SK-N-SH (cell line): ENCODE results near the gene ELOVL3. TPM values are rescaled to one million over a fixed set of nuclear protein-coding genes. Genes with fewer than 3 reads are reported as not detected.
A peak's percentile ranks its signal among the peaks of the same experiment; 100 is the strongest.

ENCODE experiments used
- CTCF ChIA-PET: fragments of 300-600, 350-600 bp; formaldehyde crosslinking; extraction: SDS; loops from one replicate; lab custom pipeline; 2021; lab: Yijun Ruan, JAX
- POLR2A ChIA-PET: fragments of 350-600 bp; sonication (Branson Sonifier 250); formaldehyde crosslinking; extraction: SDS; loops from one replicate; lab custom pipeline; 2020; ENCODE audit warnings: antibody characterized with exemption, inconsistent platforms; lab: Yijun Ruan, JAX
- DNase-seq: peaks from one replicate; pipeline ENCODE4 v3.0.0; 2012
- H2AFZ ChIP-seq: fragments of 200-600 bp; sonication (generic); 2 replicates; pipeline ENCODE4 v1.8.1; 2016; ENCODE audit warnings: antibody characterized with exemption, mild to moderate bottlenecking, low read depth
- H3F3A ChIP-seq: fragments of 200-600 bp; sonication (generic); replicated peaks from 2 replicates; pipeline ENCODE3; 2016; ENCODE audit warnings: antibody characterized with exemption, mild to moderate bottlenecking; ENCODE audit not compliant: insufficient read depth
- H3K27ac ChIP-seq, 2 experiments: fragments of 200-500 bp in 1 of 2; fragments of 200-600 bp in 1 of 2; sonication (Bioruptor generic) in 1 of 2; sonication (generic), shearing (Covaris generic) in 1 of 2; 2 replicates each; pipeline versions ENCODE4 v1.5.1 to v1.6.1; 2014 to 2016; ENCODE audit warnings: low read depth in 2 of 2, inconsistent platforms in 1 of 2, low read length in 1 of 2, mild to moderate bottlenecking in 1 of 2, mixed read lengths in 1 of 2
- H3K27me3 ChIP-seq: fragments of 200-600 bp; sonication (generic), shearing (Covaris generic); 2 replicates; pipeline ENCODE4 v1.6.1; 2016; ENCODE audit warnings: mixed run types; ENCODE audit not compliant: insufficient read depth
- H3K36me3 ChIP-seq, 2 experiments: fragments of 200-500 bp in 1 of 2; fragments of 200-600 bp in 1 of 2; sonication (Bioruptor generic) in 1 of 2; sonication (generic) in 1 of 2; replicated peaks in 1 of 2; 2 replicates each; pipeline versions ENCODE3 to v1.5.1; 2014 to 2016; ENCODE audit warnings: low read length in 1 of 2, mild to moderate bottlenecking in 1 of 2; ENCODE audit not compliant: insufficient read depth in 2 of 2, control insufficient read depth in 1 of 2
- H3K4me1 ChIP-seq, 2 experiments: fragments of 200-500 bp in 1 of 2; fragments of 200-600 bp in 1 of 2; sonication (Bioruptor generic) in 1 of 2; sonication (generic), shearing (Covaris generic) in 1 of 2; 2 replicates each; pipeline versions ENCODE4 v1.5.1 to v1.6.1; 2014 to 2016; ENCODE audit warnings: low read depth in 1 of 2, low read length in 1 of 2, mixed run types in 1 of 2; ENCODE audit not compliant: insufficient read depth in 2 of 2, control insufficient read depth in 1 of 2
- H3K4me2 ChIP-seq: fragments of 200-600 bp; sonication (generic), shearing (Covaris generic); 2 replicates; pipeline ENCODE4 v1.6.1; 2017; ENCODE audit warnings: mixed run types
- H3K4me3 ChIP-seq, 2 experiments: fragments of 200-500 bp in 1 of 2; fragments of 200-600 bp in 1 of 2; sonication (Bioruptor generic) in 1 of 2; sonication (generic), shearing (Covaris generic) in 1 of 2; 2 replicates each; pipeline versions ENCODE4 v1.5.1 to v1.8.1; 2014 to 2016; ENCODE audit warnings: low read depth in 2 of 2, inconsistent platforms in 1 of 2, low read length in 1 of 2, mild to moderate bottlenecking in 1 of 2, mixed read lengths in 1 of 2, moderate library complexity in 1 of 2
- H3K79me2 ChIP-seq: fragments of 200-600 bp; sonication (generic); 2 replicates; pipeline ENCODE4 v1.8.1; 2017; ENCODE audit warnings: mild to moderate bottlenecking; ENCODE audit not compliant: insufficient read depth
- H3K9ac ChIP-seq: fragments of 200-600 bp; sonication (generic); 2 replicates; pipeline ENCODE4 v1.6.1; 2017; ENCODE audit warnings: mixed run types
- H3K9me2 ChIP-seq: fragments of 200-600 bp; sonication (generic); 2 replicates; pipeline ENCODE4 v1.6.1; 2017; ENCODE audit warnings: mixed run types
- H3K9me3 ChIP-seq: fragments of 200-600 bp; sonication (generic); 2 replicates; pipeline ENCODE4 v1.6.1; 2017; ENCODE audit warnings: mixed run types, mild to moderate bottlenecking, moderate library complexity
- H4K20me1 ChIP-seq: fragments of 200-600 bp; sonication (generic); 2 replicates; pipeline ENCODE4 v1.6.1; 2017; ENCODE audit warnings: mild to moderate bottlenecking, mixed run types; ENCODE audit not compliant: insufficient read depth
- CHD2 ChIP-seq: fragments of 150-350 bp; IDR thresholded peaks from 2 replicates; pipeline ENCODE4 v1.6.1; 2018; ENCODE audit warnings: low read length; ENCODE audit not compliant: partially characterized antibody
- ELF1 ChIP-seq: IDR thresholded peaks from 2 replicates; pipeline ENCODE4 v1.4.0; 2012
- EZH2phosphoT487 ChIP-seq: fragments of 200-600 bp; sonication (generic); IDR thresholded peaks from 2 replicates; pipeline ENCODE4 v1.6.1; 2017; ENCODE audit warnings: low read depth, mixed run types, mild to moderate bottlenecking, antibody characterized with exemption, moderate library complexity, borderline replicate concordance
- FOXJ3 ChIP-seq: sonication (generic); formaldehyde crosslinking; IDR thresholded peaks from 2 replicates; pipeline ENCODE4 v1.5.1; 2020; ENCODE audit warnings: mild to moderate bottlenecking, missing genetic modification reagents
- FOXM1 ChIP-seq: IDR thresholded peaks from 2 replicates; pipeline ENCODE4 v1.4.0; 2012; ENCODE audit warnings: low read depth, mild to moderate bottlenecking
- JUND ChIP-seq: IDR thresholded peaks from 2 replicates; pipeline ENCODE4 v1.4.0; 2012
- MEF2A ChIP-seq: IDR thresholded peaks from 2 replicates; pipeline ENCODE4 v1.4.0; 2012; ENCODE audit warnings: low read depth, borderline replicate concordance
- MXI1 ChIP-seq: IDR thresholded peaks from 2 replicates; pipeline ENCODE4 v1.6.1; 2012; ENCODE audit warnings: mild to moderate bottlenecking, low read depth, low read length, improper control_type of control experiment
- POLR2AphosphoS5 ChIP-seq: IDR thresholded peaks from 2 replicates; pipeline ENCODE4 v1.6.1; 2012; ENCODE audit warnings: low read depth, low read length
- RAD21 ChIP-seq: IDR thresholded peaks from 2 replicates; pipeline ENCODE4 v1.6.1; 2012; ENCODE audit warnings: mild to moderate bottlenecking, low read length
- RCOR1 ChIP-seq: fragments of 150-350 bp; IDR thresholded peaks from 2 replicates; pipeline ENCODE4 v1.6.1; 2017; ENCODE audit warnings: antibody characterized with exemption, low read length
- RFX5 ChIP-seq: IDR thresholded peaks from 2 replicates; pipeline ENCODE4 v1.6.1; 2012; ENCODE audit warnings: mild to moderate bottlenecking, improper control_type of control experiment, low read length
- RXRA ChIP-seq: IDR thresholded peaks from 2 replicates; pipeline ENCODE4 v1.4.0; 2012; ENCODE audit warnings: low read depth, mild to moderate bottlenecking, borderline replicate concordance
- TEAD4 ChIP-seq: IDR thresholded peaks from 2 replicates; pipeline ENCODE4 v1.4.0; 2012; ENCODE audit warnings: mild to moderate bottlenecking, borderline replicate concordance; ENCODE audit not compliant: insufficient read depth
- YY1 ChIP-seq: IDR thresholded peaks from 2 replicates; pipeline ENCODE4 v1.4.0; 2012; ENCODE audit warnings: low read depth, mild to moderate bottlenecking
- WGBS: methylation state at CpG from one replicate; pipeline ENCODE4 v1.1.6; 2017; ENCODE audit warnings: low lambda C conversion rate; 5-methylcytosine and 5-hydroxymethylcytosine counted together
- polyA plus RNA-seq, 3 experiments: library from polyadenylated mRNA; depleted of rRNA; stranded (reverse); fragments of >200 nt; gene quantifications; 2 replicates each; pipeline ENCODE4 v1.2.3, GENCODE V29; 2012
- TF ChIP-seq, protein P1 (sequence below): IDR thresholded peaks from 2 replicates; pipeline ENCODE4 v1.4.0; 2012; ENCODE audit warnings: low read depth, borderline replicate concordance
- TF ChIP-seq, protein P2 (sequence below): IDR thresholded peaks from 2 replicates; pipeline ENCODE4; 2012
- TF ChIP-seq, protein P3 (sequence below): IDR thresholded peaks from 2 replicates; pipeline ENCODE4 v1.4.0; 2012; ENCODE audit warnings: low read depth
- TF ChIP-seq, protein P4 (sequence below): fragments of 150-350 bp; IDR thresholded peaks from 2 replicates; pipeline ENCODE4 v1.6.1; 2017; ENCODE audit warnings: antibody characterized with exemption, low read length, low read depth, borderline replicate concordance

Gene ELOVL3
- polyA plus RNA-seq, 1 of the 3 experiments (the other 2 are of a cell fraction) = 0.25 TPM

- peaks cover 0 to 9% of the 10 kb centered on the region in 2 experiments for H3K36me3 ChIP-seq
- H2AFZ ChIP-seq = no peak overlapping the region
- WGBS = 49% methylated on average over 3 of the region's 3 CpGs
- no peak overlapping the region for H3K4me2 ChIP-seq
- H3K79me2 ChIP-seq = peaks cover 66% of the 10 kb centered on the region
- no peak overlapping the region for H3K4me3 ChIP-seq
- H3K9ac ChIP-seq = no peak overlapping the region
- peaks cover 52% of the 10 kb centered on the region for H4K20me1 ChIP-seq
- H3K9me2 ChIP-seq = no peaks in the 10 kb centered on the region
- POLR2A ChIA-PET = no interaction called here
- DNase-seq = no peak
- H3F3A ChIP-seq = peaks cover 23% of the 10 kb centered on the region
- peaks cover 8 to 18% of the 10 kb centered on the region in 2 experiments; a peak in 3 of 4 replicates for H3K4me1 ChIP-seq
- no peaks in the 10 kb centered on the region for H3K9me3 ChIP-seq
- H3K27me3 ChIP-seq = no peaks in the 10 kb centered on the region
- H3K27ac ChIP-seq = peak overlapping the region; percentile 30 to 56
- CTCF ChIA-PET = interaction anchor here (1.0 to 2.2 kb wide), 4 partner anchors 10 to 54 kb away, joined by 3 to 14 read pairs (median 3); partner anchors contain the start of gene GBF1
- TF ChIP-seq RFX5 (no peak), POLR2AphosphoS5 (no peak), RAD21 (no peak), EZH2phosphoT487 (no peak), FOXJ3 (CRISPR knock-in tag) (no peak), YY1 (no peak), MXI1 (no peak), RCOR1 (no peak), RXRA (no peak), CHD2 (no peak), FOXM1 (no peak), JUND (no peak), ELF1 (no peak), MEF2A (no peak), TEAD4 (no peak)
- TF ChIP-seq, protein P1, sequence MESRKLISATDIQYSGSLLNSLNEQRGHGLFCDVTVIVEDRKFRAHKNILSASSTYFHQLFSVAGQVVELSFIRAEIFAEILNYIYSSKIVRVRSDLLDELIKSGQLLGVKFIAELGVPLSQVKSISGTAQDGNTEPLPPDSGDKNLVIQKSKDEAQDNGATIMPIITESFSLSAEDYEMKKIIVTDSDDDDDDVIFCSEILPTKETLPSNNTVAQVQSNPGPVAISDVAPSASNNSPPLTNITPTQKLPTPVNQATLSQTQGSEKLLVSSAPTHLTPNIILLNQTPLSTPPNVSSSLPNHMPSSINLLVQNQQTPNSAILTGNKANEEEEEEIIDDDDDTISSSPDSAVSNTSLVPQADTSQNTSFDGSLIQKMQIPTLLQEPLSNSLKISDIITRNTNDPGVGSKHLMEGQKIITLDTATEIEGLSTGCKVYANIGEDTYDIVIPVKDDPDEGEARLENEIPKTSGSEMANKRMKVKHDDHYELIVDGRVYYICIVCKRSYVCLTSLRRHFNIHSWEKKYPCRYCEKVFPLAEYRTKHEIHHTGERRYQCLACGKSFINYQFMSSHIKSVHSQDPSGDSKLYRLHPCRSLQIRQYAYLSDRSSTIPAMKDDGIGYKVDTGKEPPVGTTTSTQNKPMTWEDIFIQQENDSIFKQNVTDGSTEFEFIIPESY = no peak
- TF ChIP-seq, protein P2, sequence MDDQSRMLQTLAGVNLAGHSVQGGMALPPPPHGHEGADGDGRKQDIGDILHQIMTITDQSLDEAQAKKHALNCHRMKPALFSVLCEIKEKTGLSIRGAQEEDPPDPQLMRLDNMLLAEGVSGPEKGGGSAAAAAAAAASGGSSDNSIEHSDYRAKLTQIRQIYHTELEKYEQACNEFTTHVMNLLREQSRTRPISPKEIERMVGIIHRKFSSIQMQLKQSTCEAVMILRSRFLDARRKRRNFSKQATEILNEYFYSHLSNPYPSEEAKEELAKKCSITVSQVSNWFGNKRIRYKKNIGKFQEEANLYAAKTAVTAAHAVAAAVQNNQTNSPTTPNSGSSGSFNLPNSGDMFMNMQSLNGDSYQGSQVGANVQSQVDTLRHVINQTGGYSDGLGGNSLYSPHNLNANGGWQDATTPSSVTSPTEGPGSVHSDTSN = no peak
- TF ChIP-seq, protein P3, sequence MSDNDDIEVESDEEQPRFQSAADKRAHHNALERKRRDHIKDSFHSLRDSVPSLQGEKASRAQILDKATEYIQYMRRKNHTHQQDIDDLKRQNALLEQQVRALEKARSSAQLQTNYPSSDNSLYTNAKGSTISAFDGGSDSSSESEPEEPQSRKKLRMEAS = no peak
- TF ChIP-seq, protein P4, sequence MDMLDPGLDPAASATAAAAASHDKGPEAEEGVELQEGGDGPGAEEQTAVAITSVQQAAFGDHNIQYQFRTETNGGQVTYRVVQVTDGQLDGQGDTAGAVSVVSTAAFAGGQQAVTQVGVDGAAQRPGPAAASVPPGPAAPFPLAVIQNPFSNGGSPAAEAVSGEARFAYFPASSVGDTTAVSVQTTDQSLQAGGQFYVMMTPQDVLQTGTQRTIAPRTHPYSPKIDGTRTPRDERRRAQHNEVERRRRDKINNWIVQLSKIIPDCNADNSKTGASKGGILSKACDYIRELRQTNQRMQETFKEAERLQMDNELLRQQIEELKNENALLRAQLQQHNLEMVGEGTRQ = no peak
Measured at GRCh38 chr10:102269017-102269416, 42.9 kb downstream of the ELOVL3 start.
